Measurements from ENCODE around the gene CCNL1. TPM values are rescaled to one million over a fixed set of nuclear protein-coding genes. Genes with fewer than 3 reads are reported as not detected.

The CCNL1 gene
- total and polyA plus RNA-seq, 2 of the 4 experiments (the other 2 are of a cell fraction) = 60.9 to 83.3 TPM

DNA sequence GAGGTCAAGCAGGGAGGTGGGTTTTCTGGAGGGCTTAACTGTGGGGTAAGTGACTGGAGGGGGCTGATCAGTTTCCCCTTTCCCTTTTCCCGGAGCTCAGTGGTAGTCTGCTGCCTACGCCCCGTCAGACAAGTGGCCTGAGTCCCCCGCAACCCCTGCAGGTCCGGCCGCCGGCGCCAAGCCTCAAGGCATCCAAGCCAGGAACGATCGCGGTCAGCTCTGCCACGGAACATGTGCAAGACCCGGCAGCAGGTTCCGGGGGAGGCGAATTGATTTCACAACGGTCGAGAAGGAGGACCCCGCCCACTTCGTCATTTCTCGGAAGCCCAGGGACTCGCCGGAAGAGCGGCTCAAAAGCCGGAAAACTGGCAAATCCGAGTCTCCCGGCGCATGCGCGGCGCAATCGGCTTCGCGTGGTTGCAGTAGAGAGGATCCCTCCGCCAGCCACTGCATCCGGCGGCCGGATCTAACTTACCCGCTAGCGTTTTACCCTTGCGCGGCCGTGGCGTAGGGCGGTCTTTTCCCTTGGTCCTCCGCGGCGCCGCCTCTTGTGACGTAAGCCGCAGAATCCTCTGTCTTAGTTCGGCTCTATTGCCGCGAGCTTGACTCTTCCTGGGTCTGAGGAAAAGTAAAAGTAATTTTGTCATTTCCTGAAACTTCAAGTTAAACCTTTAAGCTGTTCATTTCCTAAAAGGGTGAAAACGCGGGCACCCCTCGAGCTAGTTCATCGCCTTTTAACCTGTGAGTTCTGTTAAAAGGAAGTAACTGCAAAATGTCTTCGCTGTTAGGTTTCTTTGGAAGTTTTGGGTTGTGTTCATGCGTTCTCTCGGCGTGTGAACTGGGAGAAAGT, 14.9 kb upstream of the CCNL1 start:
- peak overlapping the region; percentile 98 for H3K23ac ChIP-seq (ENCODE audit: low read depth, low read length)
- ATAC-seq (ENCODE audit: low read depth) = peak; percentile 94
- TF ChIP-seq MXI1 (IDR thresholded peaks at IDR 0.05; ENCODE audit: borderline replicate concordance, low read depth, low read length) (peak; percentile 86; the same call in 1 of the 2 replicates), CEBPB (IDR thresholded peaks at IDR 0.05; ENCODE audit: low read depth, low read length) (peak; percentile 99), NFE2L2 (IDR thresholded peaks at IDR 0.05; ENCODE audit: low read depth, low read length) (no peak), FOS (IDR thresholded peaks at IDR 0.05; ENCODE audit: low read depth, low read length) (no peak; the same call in 1 of the 2 replicates), POLR2A (IDR thresholded peaks at IDR 0.05; ENCODE audit: low read depth, low read length) (peak; percentile 95), RCOR1 (IDR thresholded peaks at IDR 0.05; ENCODE audit: insufficient replicate concordance, low read length) (peak; percentile 60), SMC3 (IDR thresholded peaks at IDR 0.05; ENCODE audit: low read depth, low read length) (peak; percentile 18; the same call in 1 of the 2 replicates), BHLHE40 (IDR thresholded peaks at IDR 0.05; ENCODE audit: low read depth, low read length) (peak; percentile 61), MAZ (IDR thresholded peaks at IDR 0.05; ENCODE audit: borderline replicate concordance, low read depth, low read length) (peak; percentile 52; the same call in 1 of the 2 replicates), MAFK (IDR thresholded peaks at IDR 0.05; ENCODE audit: low read depth, low read length) (no peak), RFX5 (IDR thresholded peaks at IDR 0.05; ENCODE audit: low read depth, low read length) (no peak), RAD21 (IDR thresholded peaks at IDR 0.05; ENCODE audit: low read length) (no peak; the same call in 1 of the 2 replicates)
- TF ChIP-seq, protein P1, sequence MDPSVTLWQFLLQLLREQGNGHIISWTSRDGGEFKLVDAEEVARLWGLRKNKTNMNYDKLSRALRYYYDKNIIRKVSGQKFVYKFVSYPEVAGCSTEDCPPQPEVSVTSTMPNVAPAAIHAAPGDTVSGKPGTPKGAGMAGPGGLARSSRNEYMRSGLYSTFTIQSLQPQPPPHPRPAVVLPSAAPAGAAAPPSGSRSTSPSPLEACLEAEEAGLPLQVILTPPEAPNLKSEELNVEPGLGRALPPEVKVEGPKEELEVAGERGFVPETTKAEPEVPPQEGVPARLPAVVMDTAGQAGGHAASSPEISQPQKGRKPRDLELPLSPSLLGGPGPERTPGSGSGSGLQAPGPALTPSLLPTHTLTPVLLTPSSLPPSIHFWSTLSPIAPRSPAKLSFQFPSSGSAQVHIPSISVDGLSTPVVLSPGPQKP (IDR thresholded peaks at IDR 0.05; ENCODE audit: borderline replicate concordance, low read depth, low read length) = no peak; the same call in 1 of the 2 replicates
- TF ChIP-seq, protein P2, sequence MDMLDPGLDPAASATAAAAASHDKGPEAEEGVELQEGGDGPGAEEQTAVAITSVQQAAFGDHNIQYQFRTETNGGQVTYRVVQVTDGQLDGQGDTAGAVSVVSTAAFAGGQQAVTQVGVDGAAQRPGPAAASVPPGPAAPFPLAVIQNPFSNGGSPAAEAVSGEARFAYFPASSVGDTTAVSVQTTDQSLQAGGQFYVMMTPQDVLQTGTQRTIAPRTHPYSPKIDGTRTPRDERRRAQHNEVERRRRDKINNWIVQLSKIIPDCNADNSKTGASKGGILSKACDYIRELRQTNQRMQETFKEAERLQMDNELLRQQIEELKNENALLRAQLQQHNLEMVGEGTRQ (IDR thresholded peaks at IDR 0.05; ENCODE audit: low read depth, low read length) = peak; percentile 6; the same call in 1 of the 2 replicates

More for the DNA sequence above, 14.9 kb upstream of the CCNL1 start:
- peak overlapping the region; percentile 94 for H3K4me2 ChIP-seq (ENCODE audit: low read depth, low read length)
- peak overlapping the region; percentile 91 for H2AFZ ChIP-seq (replicated peaks; ENCODE audit: low read length, poor library complexity)
- peak overlapping the region; percentile 96 for H3K14ac ChIP-seq (replicated peaks; ENCODE audit: low read depth, low read length)
- peak overlapping the region; percentile 50 for H2BK120ac ChIP-seq (ENCODE audit: low read depth, low read length)
- no peaks in the 10 kb centered on the region for H3K27me3 ChIP-seq (ENCODE audit: control insufficient read depth, insufficient read depth, low read length)
- peak overlapping the region; percentile 92 for H3K4ac ChIP-seq (ENCODE audit: low read depth, low read length)
- peaks cover 11 to 12% of the 10 kb centered on the region in 2 experiments; a peak in 3 of 4 replicates for H3K79me1 ChIP-seq (ENCODE audit: low read depth in 1 of 2, low read length in 2 of 2)
- H2AK5ac ChIP-seq (ENCODE audit: low read depth, low read length) = peak overlapping the region; percentile 89
- H4K8ac ChIP-seq (ENCODE audit: low read depth in 2 of 2, low read length in 2 of 2) = peak overlapping the region; percentile 90 to 95
- dilution Hi-C loops (cut with HindIII; ENCODE audit: low sequenced_read_pairs, unreplicated experiment) = no loop called here
- peak overlapping the region; percentile 90 for H2AK9ac ChIP-seq (replicated peaks; ENCODE audit: low read depth, low read length, poor library complexity)
- 0% methylated on average over 32 of the region's 61 CpGs; no CpG with 5 or more reads in 1 of the 2 experiments for WGBS, 2 experiments (ENCODE audit: extremely low coverage in 2 of 2, insufficient read length in 1 of 2)
- peak overlapping the region; percentile 30; the same call in 1 of the 2 replicates for H2BK20ac ChIP-seq (ENCODE audit: low read depth, low read length)
- peak; percentile 100 for DNase-seq
- no TSS peak for BruUV-seq (replicated peaks)
- no peaks in the 10 kb centered on the region for H3K9me3 ChIP-seq (ENCODE audit: control insufficient read depth, insufficient read depth, low read length)
- H4K20me1 ChIP-seq (ENCODE audit: insufficient read depth, low read length) = no peaks in the 10 kb centered on the region
- peak overlapping the region; percentile 60 for H3K4me3 ChIP-seq (ENCODE audit: insufficient read depth, low read depth, low read length)
- intact Hi-C loops (cut with micrococcal nuclease) = loop anchor here (1.0 kb wide), 1 partner anchor 15 kb away; the partner anchor contains the start of gene CCNL1
- ChIA-PET POLR2A (ENCODE audit: unreplicated experiment) (interaction anchor here (0.6 to 2.8 kb wide), 4 partner anchors 15 to 695 kb away, joined by 3 to 46 read pairs (median 3); partner anchors contain the start of gene CCNL1), CTCF (interaction anchor here (0.6 to 1.3 kb wide), 6 partner anchors 12 to 398 kb away, joined by 3 to 4 read pairs (median 3); no protein-coding TSS in a partner anchor)
- H3K56ac ChIP-seq (ENCODE audit: extremely low read depth, insufficient read depth, low read length) = peak overlapping the region; percentile 99
- H3K4me1 ChIP-seq (ENCODE audit: control insufficient read depth, insufficient read depth, low read length) = no peaks in the 10 kb centered on the region; the same call in none of the 2 replicates
- peak overlapping the region; percentile 45 for H3K18ac ChIP-seq (ENCODE audit: low read depth, low read length)
- in situ Hi-C loops (cut with MboI; ENCODE audit: low sequenced_read_pairs) = loop anchor here (25.0 kb wide), 1 partner anchor 1537 kb away; no protein-coding TSS in a partner anchor
- H2BK5ac ChIP-seq (ENCODE audit: low read depth, low read length, poor library complexity, severe bottlenecking) = peak overlapping the region; percentile 86
- peak overlapping the region; percentile 85 for H4K91ac ChIP-seq (ENCODE audit: insufficient read depth, low read depth, low read length)
- H3K36me3 ChIP-seq (ENCODE audit: control insufficient read depth, insufficient read depth, low read length) = no peaks in the 10 kb centered on the region
- H4K5ac ChIP-seq (ENCODE audit: low read depth, low read length) = peak overlapping the region; percentile 46
- H3K9ac ChIP-seq (ENCODE audit: low read depth, low read length) = peak overlapping the region; percentile 90
- H3K27ac ChIP-seq (ENCODE audit: insufficient read depth, low read length) = peak overlapping the region; percentile 83
- peaks cover 5% of the 10 kb centered on the region; the same call in 1 of the 2 replicates for H3K9me1 ChIP-seq (ENCODE audit: insufficient read depth, low read length)
- H2BK15ac ChIP-seq (ENCODE audit: low read depth, low read length) = peak overlapping the region; percentile 66

All from IMR-90 (cell line).